Activated CD4-positive, alpha-beta memory T cell treated with anti-CD3 and anti-CD28 coated beads, Interleukin-2, amount 10 ng/mL, durations not matched to agents 7 days and 5 days (primary cell): ENCODE data around the gene NUTM2G. TPM values are rescaled to one million over a fixed set of nuclear protein-coding genes. Genes with fewer than 3 reads are reported as not detected.
"Not testable (repeated sequence)": the region's sequence is repeated elsewhere in the genome, so short reads cannot be mapped to it uniquely, and the experiment has no call there.

Experiments
- CTCF ChIA-PET: fragments of 350-600 bp; sonication (Branson Sonifier 250); formaldehyde crosslinking; loops from one replicate; lab custom pipeline; 2021; ENCODE audit warnings: antibody characterized with exemption, inconsistent platforms; lab: Charles Lee
- POLR2A ChIA-PET: fragments of 350-600 bp; sonication (Branson Sonifier 250); formaldehyde crosslinking; loops from one replicate; lab custom pipeline; 2021; ENCODE audit warnings: antibody characterized with exemption; lab: Charles Lee
- DNase-seq: peaks from one replicate; pipeline ENCODE4 v3.0.0-alpha.2; 2020
- H3K27ac Mint-ChIP-seq: one replicate; pipeline ENCODE4 v1.8.0; 2021; ENCODE audit warnings: mild to moderate bottlenecking, mixed read lengths
- H3K27me3 Mint-ChIP-seq: one replicate; pipeline ENCODE4 v1.8.0; 2021; ENCODE audit warnings: mixed read lengths
- H3K36me3 Mint-ChIP-seq: one replicate; pipeline ENCODE4 v1.8.0; 2021; ENCODE audit warnings: low read depth, mixed read lengths
- H3K4me1 Mint-ChIP-seq: one replicate; pipeline ENCODE4 v1.8.0; 2021; ENCODE audit warnings: mixed read lengths
- H3K4me3 Mint-ChIP-seq: one replicate; pipeline ENCODE4 v1.8.0; 2021; ENCODE audit warnings: mild to moderate bottlenecking, mixed read lengths
- H3K9me3 Mint-ChIP-seq: one replicate; pipeline ENCODE4 v1.8.0; 2021; ENCODE audit warnings: mixed read lengths
- total RNA-seq, 2 experiments: library from RNA; stranded (reverse); gene quantifications; one replicate each; pipeline ENCODE4 v1.2.3, GENCODE V29; 2021

The NUTM2G gene
- total RNA-seq, 2 experiments from 2014 or later = not detected

- H3K4me3 Mint-ChIP-seq, H3K4me1 Mint-ChIP-seq, CTCF ChIA-PET, POLR2A ChIA-PET, DNase-seq, H3K36me3 Mint-ChIP-seq, H3K27ac Mint-ChIP-seq, H3K27me3 Mint-ChIP-seq, H3K9me3 Mint-ChIP-seq: not testable (repeated sequence)
Observed at GRCh38 chr9:96931665-96932064, 3.0 kb downstream of the NUTM2G start.

GRCh38 chr9:96934097-96934496, 5.5 kb downstream of the NUTM2G start:
- H3K27me3 Mint-ChIP-seq, H3K4me3 Mint-ChIP-seq, H3K4me1 Mint-ChIP-seq, CTCF ChIA-PET, H3K27ac Mint-ChIP-seq, POLR2A ChIA-PET, H3K36me3 Mint-ChIP-seq, H3K9me3 Mint-ChIP-seq, DNase-seq: not testable (repeated sequence)

GRCh38 chr9:96934706-96935105, 6.1 kb downstream of the NUTM2G start:
- H3K27ac Mint-ChIP-seq, H3K4me1 Mint-ChIP-seq, H3K36me3 Mint-ChIP-seq, H3K9me3 Mint-ChIP-seq, H3K4me3 Mint-ChIP-seq, POLR2A ChIA-PET, DNase-seq, H3K27me3 Mint-ChIP-seq, CTCF ChIA-PET: not testable (repeated sequence)

DNA sequence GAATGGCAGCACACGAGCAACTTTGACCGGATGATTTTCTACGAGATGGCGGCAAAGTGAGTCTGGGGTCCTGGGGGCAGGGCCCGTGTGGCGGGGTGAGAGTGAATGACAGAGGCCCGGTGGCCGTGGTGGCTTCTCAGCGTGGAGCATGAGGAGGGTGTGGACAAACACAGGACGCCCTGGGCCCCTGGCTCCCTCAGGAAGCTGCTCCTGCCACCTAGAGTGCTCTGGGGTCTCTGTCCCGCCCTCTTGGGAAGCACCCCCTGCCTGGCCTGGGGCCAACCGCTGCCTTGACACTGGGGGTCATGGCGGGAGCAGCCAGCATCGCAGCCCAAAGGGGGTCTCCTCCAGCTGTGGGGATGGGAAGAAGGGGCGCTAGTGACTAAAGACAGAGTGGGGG, 6.8 kb downstream of the NUTM2G start:
- H3K4me1 Mint-ChIP-seq, H3K27me3 Mint-ChIP-seq, H3K9me3 Mint-ChIP-seq, H3K4me3 Mint-ChIP-seq, DNase-seq, POLR2A ChIA-PET, H3K36me3 Mint-ChIP-seq, CTCF ChIA-PET, H3K27ac Mint-ChIP-seq: not testable (repeated sequence)

DNA sequence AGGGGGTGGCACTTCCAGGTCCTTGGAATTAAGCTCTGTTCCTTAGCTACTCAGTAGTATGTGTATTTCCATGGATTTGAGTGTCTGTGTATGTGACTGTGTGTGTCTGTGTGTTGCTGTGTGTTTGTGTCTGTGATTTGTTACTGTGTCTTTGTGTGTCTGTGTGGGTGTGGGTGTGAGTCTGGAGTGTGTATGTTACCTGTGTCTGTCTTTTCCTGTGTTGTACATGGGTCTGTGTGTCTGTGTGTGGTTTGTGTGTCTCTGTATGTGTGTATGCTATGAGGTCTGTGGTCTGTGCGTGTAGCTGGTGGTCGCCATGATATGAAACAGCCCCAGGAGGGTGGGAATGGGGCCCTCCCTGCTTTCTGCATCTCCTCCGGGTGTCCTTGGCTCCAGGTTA, 8.8 kb downstream of the NUTM2G start:
- CTCF ChIA-PET, H3K4me3 Mint-ChIP-seq, DNase-seq, H3K36me3 Mint-ChIP-seq, H3K27me3 Mint-ChIP-seq, H3K27ac Mint-ChIP-seq, H3K9me3 Mint-ChIP-seq, POLR2A ChIA-PET, H3K4me1 Mint-ChIP-seq: not testable (repeated sequence)

DNA sequence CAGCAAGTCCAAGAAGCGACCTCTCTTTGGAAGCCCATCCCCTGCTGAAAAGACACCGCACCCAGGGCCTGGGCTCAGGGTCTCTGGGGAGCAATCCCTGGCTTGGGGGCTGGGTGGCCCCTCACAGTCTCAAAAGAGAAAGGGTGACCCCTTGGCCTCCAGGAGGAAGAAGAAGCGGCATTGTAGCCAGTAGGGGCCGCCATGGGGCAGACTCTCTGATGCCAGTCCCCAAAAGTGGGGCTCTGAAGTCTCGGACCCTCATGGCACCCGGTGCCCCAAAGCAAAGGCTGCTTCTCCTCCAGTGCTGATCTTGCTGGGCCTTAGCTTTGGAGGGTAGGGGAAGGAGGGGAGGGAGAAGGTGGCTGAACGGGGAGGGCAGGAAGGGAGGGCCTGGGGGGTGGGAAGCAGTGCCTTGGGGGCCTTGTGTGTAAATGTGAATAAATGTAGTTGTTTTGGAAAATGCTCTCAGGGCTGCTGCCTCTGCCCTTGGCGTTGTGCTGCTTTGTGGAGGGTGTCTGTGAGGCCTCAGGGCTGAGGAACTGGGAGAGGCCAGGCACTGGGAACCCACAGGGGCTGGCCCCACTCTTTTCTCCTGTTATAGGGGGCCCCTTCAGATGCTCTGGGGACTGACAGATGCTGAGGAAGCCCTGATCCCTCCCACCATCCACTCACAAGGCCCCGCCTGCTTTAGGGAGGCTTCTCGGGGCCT, 10.5 kb downstream of the NUTM2G start:
- H3K4me3 Mint-ChIP-seq, H3K27me3 Mint-ChIP-seq, H3K27ac Mint-ChIP-seq, CTCF ChIA-PET, H3K9me3 Mint-ChIP-seq, H3K4me1 Mint-ChIP-seq, POLR2A ChIA-PET, DNase-seq, H3K36me3 Mint-ChIP-seq: not testable (repeated sequence)

GRCh38 chr9:96940982-96941381, 12.3 kb downstream of the NUTM2G start:
- H3K27ac Mint-ChIP-seq, H3K4me1 Mint-ChIP-seq, POLR2A ChIA-PET, H3K36me3 Mint-ChIP-seq, H3K9me3 Mint-ChIP-seq, DNase-seq, H3K27me3 Mint-ChIP-seq, H3K4me3 Mint-ChIP-seq, CTCF ChIA-PET: not testable (repeated sequence)

DNA sequence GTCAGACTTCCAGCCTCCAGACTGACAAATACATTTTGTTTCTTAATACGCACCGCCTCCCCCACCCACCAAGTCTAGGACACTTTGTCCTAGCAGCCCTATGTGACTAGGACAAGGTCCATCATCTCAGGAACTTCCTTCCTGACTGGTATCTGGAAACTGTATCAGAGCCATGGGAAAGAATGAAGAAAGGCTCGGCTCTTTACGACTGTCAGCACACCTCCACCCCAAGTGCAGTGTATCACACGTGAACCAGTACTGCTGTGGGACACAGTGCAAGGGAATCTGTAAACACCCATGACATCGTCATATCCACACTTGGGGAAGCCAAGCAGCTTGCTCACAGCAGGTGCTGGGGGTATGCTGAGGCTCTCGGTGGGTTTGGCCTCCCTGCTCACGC, 13.0 kb downstream of the NUTM2G start:
- H3K4me1 Mint-ChIP-seq, H3K9me3 Mint-ChIP-seq, DNase-seq, H3K27me3 Mint-ChIP-seq, H3K27ac Mint-ChIP-seq, H3K4me3 Mint-ChIP-seq, H3K36me3 Mint-ChIP-seq, POLR2A ChIA-PET, CTCF ChIA-PET: not testable (repeated sequence)

DNA sequence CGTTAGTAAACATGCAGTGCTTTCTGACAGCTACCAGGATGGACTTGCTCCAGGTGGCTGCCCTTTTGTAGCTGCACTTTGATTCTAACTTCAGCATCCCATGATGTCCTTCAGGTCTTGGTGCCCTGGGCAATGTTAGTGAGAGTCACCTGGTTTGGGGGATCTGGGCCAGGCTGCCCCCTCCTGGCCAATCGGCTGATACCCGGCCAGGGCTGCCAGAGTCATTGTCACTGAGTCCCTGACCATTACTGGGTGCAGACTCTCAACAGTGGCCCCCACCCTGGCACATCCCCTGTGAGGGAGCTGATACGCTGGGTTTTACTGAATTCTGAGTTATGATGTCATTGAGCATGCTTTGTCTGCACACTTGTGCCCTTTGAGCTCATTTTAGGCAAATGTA, 13.5 kb downstream of the NUTM2G start:
- H3K27ac Mint-ChIP-seq, H3K4me3 Mint-ChIP-seq, H3K36me3 Mint-ChIP-seq, H3K27me3 Mint-ChIP-seq, CTCF ChIA-PET, H3K9me3 Mint-ChIP-seq, H3K4me1 Mint-ChIP-seq, DNase-seq, POLR2A ChIA-PET: not testable (repeated sequence)

DNA sequence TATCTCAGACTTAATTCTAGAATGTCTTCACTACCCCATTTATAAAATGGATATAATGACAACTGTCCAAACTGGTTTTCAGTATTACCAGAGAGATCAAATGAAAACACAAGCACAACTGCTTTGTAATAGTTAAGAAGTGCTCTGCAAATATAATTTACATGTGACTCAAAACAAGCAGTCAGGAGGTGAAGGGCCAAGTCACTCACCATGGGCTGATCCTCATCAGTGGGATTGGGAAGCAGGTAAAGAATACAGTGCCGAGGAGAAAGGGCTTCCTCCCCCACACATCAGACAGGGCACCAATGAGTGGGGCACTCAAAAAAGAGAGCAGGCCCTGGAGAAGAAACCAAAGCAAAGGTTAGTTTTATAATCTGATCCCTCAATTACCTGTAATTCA, 20.7 kb downstream of the NUTM2G start:
- POLR2A ChIA-PET, H3K36me3 Mint-ChIP-seq, H3K9me3 Mint-ChIP-seq, H3K27ac Mint-ChIP-seq, H3K4me3 Mint-ChIP-seq, H3K4me1 Mint-ChIP-seq, DNase-seq, CTCF ChIA-PET, H3K27me3 Mint-ChIP-seq: not testable (repeated sequence)

DNA sequence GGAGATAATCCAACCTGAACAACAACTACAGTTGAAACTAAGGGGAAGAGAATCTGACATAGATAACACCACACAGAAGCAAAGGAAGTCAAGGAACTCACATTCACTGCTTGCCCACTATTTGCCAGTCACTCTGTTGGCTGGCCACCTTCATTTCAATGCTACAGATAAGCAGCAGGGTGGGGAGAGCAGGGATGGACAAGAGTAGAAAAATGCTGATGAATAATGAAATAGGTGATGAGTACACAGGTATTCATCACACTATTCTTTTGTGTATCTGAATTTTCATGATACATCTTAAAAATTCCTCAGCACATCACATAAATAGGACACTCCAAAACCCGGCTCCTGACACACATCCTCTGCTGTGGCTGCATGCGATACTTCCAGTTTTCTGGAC, 21.9 kb downstream of the NUTM2G start:
- H3K4me1 Mint-ChIP-seq, POLR2A ChIA-PET, H3K36me3 Mint-ChIP-seq, CTCF ChIA-PET, H3K4me3 Mint-ChIP-seq, H3K27me3 Mint-ChIP-seq, H3K27ac Mint-ChIP-seq, DNase-seq, H3K9me3 Mint-ChIP-seq: not testable (repeated sequence)

- DNase-seq, H3K4me1 Mint-ChIP-seq, H3K4me3 Mint-ChIP-seq, H3K9me3 Mint-ChIP-seq, CTCF ChIA-PET, H3K27ac Mint-ChIP-seq, H3K36me3 Mint-ChIP-seq, POLR2A ChIA-PET, H3K27me3 Mint-ChIP-seq: not testable (repeated sequence)
Observed at GRCh38 chr9:96967591-96967990, 38.9 kb downstream of the NUTM2G start.

DNA sequence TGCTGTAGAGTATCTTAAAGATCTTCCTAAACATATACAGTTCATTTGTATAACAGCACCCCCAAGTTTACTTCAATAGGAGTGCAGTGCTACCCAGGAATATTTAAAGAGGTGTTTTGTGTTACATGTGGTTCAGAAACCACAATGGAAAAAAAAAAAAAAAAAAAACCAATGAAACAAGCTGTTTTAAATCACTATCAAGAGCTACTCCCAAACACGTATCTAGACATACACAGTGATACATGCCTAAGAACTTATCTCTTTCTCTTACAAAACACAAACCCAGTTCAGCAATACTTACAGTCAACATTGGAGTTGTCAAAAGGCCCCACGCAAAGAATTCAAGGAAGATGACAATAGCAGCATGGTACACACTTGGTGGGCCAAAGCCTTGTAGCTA, 43.9 kb downstream of the NUTM2G start:
- H3K4me3 Mint-ChIP-seq, H3K36me3 Mint-ChIP-seq, H3K9me3 Mint-ChIP-seq, H3K27me3 Mint-ChIP-seq, H3K27ac Mint-ChIP-seq, CTCF ChIA-PET, POLR2A ChIA-PET, DNase-seq: not testable (repeated sequence)
- H3K4me1 Mint-ChIP-seq = peaks cover 16% of the 10 kb centered on the region

DNA sequence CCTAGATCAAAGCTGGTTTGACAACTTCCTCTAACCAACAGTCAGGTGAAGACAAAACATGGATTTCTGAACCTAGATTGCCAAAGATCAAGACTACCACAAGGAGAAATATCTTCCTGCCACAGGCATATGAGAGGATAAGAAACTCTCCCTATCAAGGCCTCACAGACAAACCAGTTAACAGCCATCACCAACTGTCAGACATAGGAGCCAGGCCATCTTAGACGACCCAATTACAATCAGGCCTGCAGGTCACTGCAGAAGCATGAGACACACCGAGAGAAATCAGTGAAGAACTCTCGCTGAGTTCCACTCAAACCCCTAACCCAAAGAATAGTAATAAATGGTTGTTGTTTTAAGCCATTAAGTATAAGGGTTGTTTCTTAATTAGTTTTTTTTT, 45.4 kb downstream of the NUTM2G start:
- H3K4me1 Mint-ChIP-seq = peaks cover 18% of the 10 kb centered on the region
- H3K9me3 Mint-ChIP-seq, H3K27me3 Mint-ChIP-seq, POLR2A ChIA-PET, H3K36me3 Mint-ChIP-seq, H3K4me3 Mint-ChIP-seq, CTCF ChIA-PET, H3K27ac Mint-ChIP-seq, DNase-seq: not testable (repeated sequence)
